HEK293 (cell line): ENCODE data around the gene NOD2.

Experiments used
- OVOL3 ChIP-seq: fragments of 450-650 bp; formaldehyde crosslinking; IDR thresholded peaks from 2 replicates; pipeline ENCODE4 v1.5.1; 2016; ENCODE audit warnings: missing biosample characterization, missing genetic modification characterization
- ZNF837 ChIP-seq: fragments of 450-650 bp; formaldehyde crosslinking; IDR thresholded peaks from 2 replicates; pipeline ENCODE4 v1.5.1; 2016; ENCODE audit warnings: missing biosample characterization, missing genetic modification characterization
- TF ChIP-seq, protein P1 (sequence below): fragments of 450-650 bp; formaldehyde crosslinking; IDR thresholded peaks from 2 replicates; pipeline ENCODE4 v1.5.1; 2016; ENCODE audit warnings: missing biosample characterization, missing genetic modification characterization
- TF ChIP-seq, protein P2 (sequence below): fragments of 450-650 bp; formaldehyde crosslinking; IDR thresholded peaks from 2 replicates; pipeline ENCODE4 v1.5.1; 2016; ENCODE audit warnings: missing biosample characterization, missing genetic modification characterization
- TF ChIP-seq, protein P3 (sequence below): fragments of 450-650 bp; formaldehyde crosslinking; IDR thresholded peaks from 2 replicates; pipeline ENCODE4 v1.5.1; 2016; ENCODE audit warnings: missing biosample characterization, missing genetic modification characterization

DNA sequence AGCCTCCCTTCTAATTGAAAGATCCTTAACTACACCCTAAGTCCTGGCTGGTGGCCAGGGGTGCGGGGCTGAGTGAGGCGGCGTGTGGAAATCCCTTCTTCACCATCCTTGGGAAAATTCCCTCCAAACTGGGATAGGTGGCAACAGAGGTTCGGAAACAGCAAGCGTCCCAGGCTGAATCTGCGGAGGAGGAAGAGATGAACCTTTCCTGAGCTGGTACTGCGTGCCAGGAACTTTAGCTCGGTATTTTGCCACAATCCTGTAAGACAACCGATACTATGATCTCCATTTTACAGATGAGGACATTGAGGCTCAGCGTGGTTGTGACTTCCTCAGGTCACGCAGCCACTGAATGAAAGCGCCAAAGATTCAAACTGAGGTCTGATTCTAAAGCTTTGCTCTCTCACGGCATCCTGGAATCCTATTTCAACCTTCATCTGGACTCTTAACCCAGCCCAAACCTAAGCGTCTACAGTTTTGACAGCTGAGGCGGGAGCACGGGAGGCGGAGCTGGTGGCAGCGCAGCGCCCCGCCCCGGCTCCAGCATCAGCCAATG is 47.9 kb downstream of the NOD2 start:
- TF ChIP-seq, protein P1, sequence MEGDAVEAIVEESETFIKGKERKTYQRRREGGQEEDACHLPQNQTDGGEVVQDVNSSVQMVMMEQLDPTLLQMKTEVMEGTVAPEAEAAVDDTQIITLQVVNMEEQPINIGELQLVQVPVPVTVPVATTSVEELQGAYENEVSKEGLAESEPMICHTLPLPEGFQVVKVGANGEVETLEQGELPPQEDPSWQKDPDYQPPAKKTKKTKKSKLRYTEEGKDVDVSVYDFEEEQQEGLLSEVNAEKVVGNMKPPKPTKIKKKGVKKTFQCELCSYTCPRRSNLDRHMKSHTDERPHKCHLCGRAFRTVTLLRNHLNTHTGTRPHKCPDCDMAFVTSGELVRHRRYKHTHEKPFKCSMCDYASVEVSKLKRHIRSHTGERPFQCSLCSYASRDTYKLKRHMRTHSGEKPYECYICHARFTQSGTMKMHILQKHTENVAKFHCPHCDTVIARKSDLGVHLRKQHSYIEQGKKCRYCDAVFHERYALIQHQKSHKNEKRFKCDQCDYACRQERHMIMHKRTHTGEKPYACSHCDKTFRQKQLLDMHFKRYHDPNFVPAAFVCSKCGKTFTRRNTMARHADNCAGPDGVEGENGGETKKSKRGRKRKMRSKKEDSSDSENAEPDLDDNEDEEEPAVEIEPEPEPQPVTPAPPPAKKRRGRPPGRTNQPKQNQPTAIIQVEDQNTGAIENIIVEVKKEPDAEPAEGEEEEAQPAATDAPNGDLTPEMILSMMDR (tag by site-specific recombination) = peak; percentile 12; the same call in 1 of the 2 replicates
- no peak for TF ChIP-seq ZNF837
- TF ChIP-seq, protein P2, sequence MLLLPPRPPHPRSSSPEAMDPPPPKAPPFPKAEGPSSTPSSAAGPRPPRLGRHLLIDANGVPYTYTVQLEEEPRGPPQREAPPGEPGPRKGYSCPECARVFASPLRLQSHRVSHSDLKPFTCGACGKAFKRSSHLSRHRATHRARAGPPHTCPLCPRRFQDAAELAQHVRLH (tag by site-specific recombination) = peak; percentile 66; the same call in 1 of the 2 replicates
- TF ChIP-seq, protein P3, sequence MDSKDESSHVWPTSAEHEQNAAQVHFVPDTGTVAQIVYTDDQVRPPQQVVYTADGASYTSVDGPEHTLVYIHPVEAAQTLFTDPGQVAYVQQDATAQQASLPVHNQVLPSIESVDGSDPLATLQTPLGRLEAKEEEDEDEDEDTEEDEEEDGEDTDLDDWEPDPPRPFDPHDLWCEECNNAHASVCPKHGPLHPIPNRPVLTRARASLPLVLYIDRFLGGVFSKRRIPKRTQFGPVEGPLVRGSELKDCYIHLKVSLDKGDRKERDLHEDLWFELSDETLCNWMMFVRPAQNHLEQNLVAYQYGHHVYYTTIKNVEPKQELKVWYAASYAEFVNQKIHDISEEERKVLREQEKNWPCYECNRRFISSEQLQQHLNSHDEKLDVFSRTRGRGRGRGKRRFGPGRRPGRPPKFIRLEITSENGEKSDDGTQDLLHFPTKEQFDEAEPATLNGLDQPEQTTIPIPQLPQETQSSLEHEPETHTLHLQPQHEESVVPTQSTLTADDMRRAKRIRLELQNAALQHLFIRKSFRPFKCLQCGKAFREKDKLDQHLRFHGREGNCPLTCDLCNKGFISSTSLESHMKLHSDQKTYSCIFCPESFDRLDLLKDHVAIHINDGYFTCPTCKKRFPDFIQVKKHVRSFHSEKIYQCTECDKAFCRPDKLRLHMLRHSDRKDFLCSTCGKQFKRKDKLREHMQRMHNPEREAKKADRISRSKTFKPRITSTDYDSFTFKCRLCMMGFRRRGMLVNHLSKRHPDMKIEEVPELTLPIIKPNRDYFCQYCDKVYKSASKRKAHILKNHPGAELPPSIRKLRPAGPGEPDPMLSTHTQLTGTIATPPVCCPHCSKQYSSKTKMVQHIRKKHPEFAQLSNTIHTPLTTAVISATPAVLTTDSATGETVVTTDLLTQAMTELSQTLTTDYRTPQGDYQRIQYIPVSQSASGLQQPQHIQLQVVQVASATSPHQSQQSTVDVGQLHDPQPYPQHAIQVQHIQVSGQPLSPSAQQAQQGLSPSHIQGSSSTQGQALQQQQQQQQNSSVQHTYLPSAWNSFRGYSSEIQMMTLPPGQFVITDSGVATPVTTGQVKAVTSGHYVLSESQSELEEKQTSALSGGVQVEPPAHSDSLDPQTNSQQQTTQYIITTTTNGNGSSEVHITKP (tag by site-specific recombination) = no peak
- no peak for TF ChIP-seq OVOL3 (tag by site-specific recombination)
